ENCODE data around the gene AFAP1L2.

AFAP1L2 gene

GRCh38 chr10:114320249-114321116 lies 83.8 kb downstream of the AFAP1L2 start:
- FAIRE-seq (no peak), DNase-seq (ENCODE audit: extremely low spot score, insufficient read length, low read depth) (no peak)

DNA sequence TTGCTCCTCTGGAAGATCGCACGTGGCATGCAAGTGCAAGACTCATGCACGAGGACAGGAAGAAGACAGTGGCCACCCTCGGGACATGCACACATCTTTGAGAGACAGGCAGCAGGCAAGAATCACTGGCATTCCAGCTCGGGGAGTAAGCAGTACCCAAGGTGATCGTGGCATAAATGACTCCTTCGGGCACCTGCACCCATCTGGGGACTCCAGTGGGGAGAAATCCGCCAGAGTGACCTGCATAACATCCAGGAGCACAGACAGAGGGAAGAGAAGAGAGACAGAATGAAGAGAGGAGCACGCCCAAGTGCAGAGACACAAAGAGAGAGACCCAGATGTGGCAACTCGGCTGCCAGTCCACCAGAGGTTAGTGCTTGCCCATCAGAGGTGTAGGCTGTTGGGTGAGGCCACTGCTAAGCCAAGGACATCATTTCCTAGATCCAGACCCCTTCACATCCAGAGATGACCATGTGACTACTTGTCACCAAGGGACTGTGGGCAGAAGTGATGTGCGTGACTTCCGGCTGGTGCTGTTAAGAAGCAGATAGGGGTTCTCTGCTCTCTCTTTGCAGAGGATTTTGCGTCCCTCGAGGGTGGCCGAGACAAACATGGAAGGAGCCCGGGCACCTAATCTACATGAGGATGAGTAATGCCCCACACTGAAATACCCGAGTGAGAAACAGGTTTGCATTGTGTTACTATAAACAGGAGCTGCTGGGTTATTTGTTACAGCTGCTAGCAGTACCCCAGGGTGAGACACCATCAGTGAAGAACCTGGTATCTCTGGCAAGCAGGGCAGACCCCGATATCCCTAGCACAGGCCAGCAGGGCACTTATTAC lies 84.7 kb downstream of the AFAP1L2 start:
- FAIRE-seq (no peak), DNase-seq (ENCODE audit: extremely low spot score, insufficient read length, low read depth) (no peak)

DNA sequence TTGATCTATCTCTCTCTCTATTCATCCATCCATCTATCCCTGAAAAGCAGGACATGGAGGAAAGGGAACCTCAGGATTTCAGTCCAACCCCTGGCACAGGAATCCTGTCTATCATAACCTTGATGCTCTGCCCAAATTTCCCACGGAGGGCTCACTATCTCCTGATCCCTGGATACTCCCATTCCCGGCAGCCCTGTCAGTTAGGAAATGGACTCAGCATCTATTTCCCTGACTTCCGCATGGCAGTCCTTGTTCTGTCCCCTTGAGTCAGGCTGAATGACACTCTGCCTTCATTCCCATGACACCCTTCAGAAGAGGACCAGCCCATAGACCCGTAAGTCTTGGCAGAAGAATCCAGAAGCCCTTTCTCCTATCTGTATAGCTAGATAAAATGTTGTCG lies 87.6 kb downstream of the AFAP1L2 start:
- FAIRE-seq (no peak), DNase-seq (ENCODE audit: extremely low spot score, insufficient read length, low read depth) (no peak)

DNA sequence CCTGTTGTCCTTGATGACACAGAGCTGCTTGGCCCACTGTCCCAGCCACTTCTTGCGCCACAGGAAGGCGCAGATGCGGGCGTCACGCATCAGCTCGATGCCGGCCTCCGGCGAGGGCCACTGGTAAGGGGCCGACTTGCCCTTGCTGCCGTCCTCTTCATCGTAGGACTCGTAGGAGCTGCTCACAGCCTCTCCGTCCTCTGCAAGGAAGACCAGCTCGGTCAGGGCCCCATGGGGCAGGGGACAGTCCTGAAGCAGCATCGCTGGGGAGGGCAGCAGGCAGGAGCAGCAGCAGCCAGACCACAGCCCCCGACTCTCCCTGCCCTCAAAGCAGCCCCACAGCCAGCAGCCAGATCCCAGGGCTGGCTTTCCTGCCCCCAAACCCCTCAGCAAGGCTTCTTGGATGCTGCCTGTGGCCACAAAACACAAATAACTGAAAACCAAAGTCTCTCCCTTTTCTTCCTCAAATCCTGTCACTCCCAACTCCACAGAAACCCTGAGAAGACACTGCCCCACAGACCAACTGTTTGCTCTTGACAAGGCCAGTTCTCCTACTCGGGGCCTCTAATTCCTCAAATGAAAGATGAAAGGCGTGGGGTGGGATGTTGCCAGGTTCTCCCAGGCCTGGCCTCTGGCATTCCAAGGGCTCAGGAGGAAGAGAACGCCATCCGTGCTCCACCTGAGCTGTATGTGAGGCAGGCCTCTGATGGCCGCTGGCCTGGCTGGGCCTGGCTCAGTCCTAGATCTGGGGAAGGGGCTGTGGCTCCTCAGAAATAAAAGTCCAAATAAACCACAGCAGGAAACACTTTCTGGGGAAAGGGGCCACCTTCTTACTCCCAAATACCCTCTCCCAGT lies 88.5 kb downstream of the AFAP1L2 start:
- FAIRE-seq (no peak), DNase-seq (ENCODE audit: extremely low spot score, insufficient read length, low read depth) (no peak)

- FAIRE-seq, result no peak
- DNase-seq (ENCODE audit: extremely low spot score, insufficient read length, low read depth), result no peak
Measured at GRCh38 chr10:114313866-114314265, 90.4 kb downstream of the AFAP1L2 start.

DNA sequence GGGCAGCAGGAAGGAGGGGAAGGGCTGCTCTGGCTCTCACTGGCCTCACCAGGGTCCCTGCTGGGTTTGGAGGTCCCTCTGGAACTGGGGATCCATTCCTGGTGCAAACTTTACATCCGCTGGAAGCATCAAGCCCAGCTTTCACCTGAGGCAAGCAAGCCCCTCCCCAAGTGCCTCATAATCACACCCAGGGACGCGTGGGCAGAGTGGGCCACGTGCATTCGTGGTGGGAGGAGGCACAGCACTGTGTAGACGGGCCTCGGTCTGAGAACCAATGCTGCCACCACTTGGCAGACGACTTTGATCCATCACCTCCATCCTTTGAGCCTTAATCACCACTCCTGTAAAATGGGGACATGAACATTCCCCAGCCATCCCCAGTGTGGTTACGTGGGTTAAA lies 91.2 kb downstream of the AFAP1L2 start:
- no peak for DNase-seq (ENCODE audit: extremely low spot score, insufficient read length, low read depth)
- no peak for FAIRE-seq

DNA sequence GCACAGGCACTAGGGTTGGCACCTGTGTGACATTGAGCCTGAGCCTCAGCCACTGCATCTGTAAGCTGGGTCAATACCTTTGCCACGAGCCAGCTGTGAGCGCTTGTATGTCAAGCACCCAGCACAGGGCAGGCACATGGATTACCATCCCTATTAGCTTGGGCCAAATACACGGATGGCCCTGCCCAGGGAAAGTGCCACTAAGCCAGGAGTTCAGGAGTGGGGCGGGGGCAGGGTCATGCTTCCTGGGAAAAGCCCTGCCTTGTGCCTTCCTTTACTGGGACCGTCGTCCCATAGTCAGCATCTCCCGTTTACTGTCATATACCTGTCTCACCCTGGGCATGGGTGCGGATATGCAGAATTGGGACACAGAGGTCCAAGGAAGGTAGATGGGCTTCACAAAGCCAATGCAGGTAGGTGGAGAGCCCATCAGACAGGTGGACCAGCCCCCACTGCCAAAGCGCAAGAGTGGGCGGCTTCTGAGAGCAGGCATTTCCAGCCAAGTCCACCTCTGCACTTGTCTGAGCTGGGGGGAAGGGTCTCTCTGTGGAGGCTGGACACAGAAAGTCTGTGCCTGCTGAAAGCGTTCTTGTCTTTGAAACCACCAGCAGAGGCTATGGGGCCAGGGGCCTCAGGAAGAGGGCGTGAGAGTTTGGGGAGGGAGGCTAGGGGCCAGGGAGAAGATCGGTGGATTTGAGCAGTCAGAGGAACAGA lies 92.6 kb downstream of the AFAP1L2 start:
- DNase-seq (ENCODE audit: extremely low spot score, insufficient read length, low read depth) (no peak), FAIRE-seq (no peak)

GRCh38 chr10:114311023-114311422 lies 93.3 kb downstream of the AFAP1L2 start:
- FAIRE-seq (no peak), DNase-seq (ENCODE audit: extremely low spot score, insufficient read length, low read depth) (no peak)

DNA sequence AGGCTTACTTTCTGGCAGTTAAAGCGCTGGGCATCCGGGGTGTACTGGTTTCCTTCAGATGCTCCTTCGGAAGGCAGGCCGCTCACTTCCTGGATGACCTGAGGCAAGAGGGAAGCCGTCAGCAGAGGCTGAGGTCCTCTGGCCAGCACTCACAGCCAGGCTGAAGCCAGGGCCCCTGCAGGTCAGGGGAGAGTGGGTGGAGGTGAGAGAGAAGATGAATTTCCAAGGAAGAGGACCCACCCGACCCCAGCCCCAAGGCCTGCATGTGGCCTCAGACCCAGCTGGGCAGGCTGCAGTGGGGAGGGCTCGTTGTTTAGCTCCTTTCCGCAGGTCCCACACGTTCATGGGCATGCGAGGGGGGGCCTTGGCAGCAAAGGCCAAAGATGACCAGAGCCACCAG lies 94.0 kb downstream of the AFAP1L2 start:
- DNase-seq (ENCODE audit: extremely low spot score, insufficient read length, low read depth), result no peak
- no peak for FAIRE-seq

- DNase-seq (ENCODE audit: extremely low spot score, insufficient read length, low read depth) (no peak), FAIRE-seq (no peak)
Measured at GRCh38 chr10:114309364-114309651, 95.0 kb downstream of the AFAP1L2 start.

DNA sequence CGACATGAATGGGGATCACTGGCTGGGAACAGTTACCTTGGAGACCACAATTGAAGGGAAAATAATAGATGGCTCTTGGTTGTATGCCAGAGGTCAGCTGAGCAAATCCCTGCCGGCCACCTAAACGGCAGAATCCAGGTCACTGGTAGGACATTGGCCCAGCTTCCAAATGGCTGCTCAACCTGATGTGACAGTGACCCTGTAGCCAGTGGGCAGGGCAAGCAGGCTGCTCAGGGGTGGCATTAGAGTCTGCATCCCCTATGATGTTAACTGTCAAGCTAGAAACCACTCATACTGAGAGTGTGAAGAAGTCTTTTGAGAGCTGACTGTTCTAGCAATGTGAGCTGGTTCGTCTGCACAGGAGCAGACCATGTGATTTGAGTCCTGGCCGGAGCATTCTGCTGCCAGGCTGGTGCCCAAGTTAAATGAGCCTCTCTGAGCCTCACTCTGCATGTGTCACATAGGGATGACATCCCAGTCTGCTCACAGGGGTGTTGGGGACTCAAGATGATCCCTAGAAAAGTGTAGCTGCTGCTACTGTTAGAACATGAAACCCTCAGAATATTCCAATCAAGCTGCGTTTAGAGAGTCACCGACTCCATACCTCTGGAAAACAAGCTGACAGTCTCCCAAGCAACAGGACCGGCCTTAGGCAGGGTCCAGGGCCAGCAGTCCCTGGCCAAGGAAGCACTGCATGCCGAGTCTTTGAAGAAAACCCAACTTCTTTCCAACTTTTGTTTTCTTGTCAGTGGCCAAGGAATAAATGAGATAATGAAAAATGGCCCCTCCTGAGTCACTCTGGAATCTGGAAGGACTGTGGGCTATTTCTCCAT lies 95.6 kb downstream of the AFAP1L2 start:
- FAIRE-seq (no peak), DNase-seq (ENCODE audit: extremely low spot score, insufficient read length, low read depth) (no peak)

DNA sequence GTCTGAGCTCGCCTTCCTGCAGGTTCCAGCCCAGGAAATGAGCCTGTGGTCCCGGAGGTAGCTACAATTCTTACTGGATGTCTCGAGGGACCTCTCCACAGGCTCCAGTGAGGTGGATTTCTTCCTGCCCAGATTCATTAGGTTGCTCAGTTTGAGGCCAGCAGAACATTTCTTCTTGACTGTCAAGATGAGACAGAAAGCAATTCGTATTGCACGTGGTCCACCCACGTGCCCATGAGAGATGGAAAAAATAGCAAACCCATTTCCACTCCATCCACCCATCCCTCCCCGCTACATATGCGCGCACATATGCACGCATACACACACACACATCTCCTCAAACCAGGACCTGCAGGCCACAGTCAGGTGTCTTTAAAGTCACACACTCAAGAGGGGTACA lies 96.6 kb downstream of the AFAP1L2 start:
- FAIRE-seq (no peak), DNase-seq (ENCODE audit: extremely low spot score, insufficient read length, low read depth) (no peak)

DNA sequence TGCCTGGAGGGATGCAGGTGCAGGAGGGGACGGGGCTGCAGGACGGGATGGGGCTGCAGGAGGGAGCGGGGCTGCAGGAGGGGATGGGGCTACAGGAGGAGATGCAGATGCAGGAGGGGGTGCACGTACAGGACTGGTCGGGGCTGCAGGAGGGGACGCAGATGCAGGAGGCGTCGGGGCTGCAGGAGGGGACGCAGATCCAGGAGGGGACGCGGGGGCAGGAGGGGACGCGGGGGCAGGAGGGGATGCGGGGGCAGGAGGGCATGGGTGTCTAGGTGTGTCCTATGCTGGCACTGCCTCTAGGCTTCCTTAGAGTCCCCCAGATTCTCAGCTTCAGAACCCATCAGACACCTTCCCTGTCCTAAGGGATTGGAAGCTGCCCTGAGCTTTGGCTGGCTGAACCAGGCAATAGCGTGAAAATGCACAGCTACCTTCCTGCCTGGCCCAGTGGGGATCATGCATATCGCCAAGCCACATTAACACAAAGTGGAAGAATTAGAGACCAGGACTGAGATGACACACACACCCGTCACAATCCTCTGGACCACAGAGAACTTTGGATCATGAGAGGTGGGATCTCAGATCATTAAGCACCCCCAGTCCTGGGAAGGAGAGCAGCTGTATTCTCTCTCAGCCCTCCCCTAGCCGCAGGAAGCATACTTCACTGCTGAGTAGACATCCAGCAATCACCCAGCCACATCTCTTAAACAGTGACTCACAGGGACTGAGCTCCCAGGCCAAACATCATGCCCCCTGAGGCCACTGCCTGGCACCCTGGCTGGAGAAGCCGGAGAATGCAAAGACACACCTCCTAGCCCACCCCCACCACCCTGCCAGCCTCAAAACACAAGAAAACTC lies 98.0 kb downstream of the AFAP1L2 start:
- FAIRE-seq (no peak), DNase-seq (ENCODE audit: extremely low spot score, insufficient read length, low read depth) (no peak)

GRCh38 chr10:114305521-114305925 lies 98.8 kb downstream of the AFAP1L2 start:
- FAIRE-seq (no peak), DNase-seq (ENCODE audit: extremely low spot score, insufficient read length, low read depth) (no peak)

DNA sequence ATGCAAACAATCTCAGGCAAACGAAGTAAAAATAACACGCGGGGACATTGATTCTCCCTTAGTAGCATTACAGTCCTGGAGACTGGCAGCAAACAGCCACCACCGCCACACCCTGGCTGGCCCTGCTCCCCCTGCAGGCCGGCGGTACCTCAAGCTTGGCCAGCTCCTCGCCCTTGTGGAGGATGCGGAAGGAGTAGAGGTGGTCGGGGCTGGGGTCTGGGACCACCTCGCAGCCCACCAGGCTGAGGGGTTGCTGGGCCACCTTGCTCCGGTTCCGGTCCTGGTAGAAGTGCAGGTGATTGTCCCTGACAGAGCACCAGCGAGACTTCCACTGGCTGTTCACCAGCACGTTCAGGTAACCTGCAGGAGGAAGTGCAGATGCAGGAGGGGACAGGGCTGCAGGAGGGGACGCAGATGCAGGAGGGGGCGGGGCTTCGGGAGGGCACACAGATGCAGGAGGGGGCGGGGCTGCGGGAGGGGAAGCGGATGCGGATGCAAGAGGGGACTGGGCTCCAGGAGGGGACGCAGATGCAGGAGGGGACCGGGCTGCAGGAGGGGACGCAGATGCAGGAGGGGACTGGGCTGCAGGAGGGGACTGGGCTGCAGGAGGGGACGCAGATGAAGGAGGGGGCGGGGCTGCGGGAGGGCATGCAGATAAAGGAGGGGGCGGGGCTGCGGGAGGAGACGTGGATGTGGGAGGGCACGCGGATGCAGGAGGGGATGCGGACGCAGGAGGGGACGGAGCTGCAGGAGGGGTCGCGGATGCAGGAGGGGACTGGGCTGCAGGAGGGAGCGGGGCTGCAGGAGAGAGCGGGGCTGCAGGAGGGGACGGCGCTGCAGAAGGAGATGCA lies 99.5 kb downstream of the AFAP1L2 start:
- FAIRE-seq (no peak), DNase-seq (ENCODE audit: extremely low spot score, insufficient read length, low read depth) (peak; percentile 29)

- DNase-seq (ENCODE audit: extremely low spot score, insufficient read length, low read depth) (peak; percentile 60), FAIRE-seq (peak; percentile 90)
Measured at GRCh38 chr10:114304017-114304570, 100.2 kb downstream of the AFAP1L2 start.

GRCh38 chr10:114303556-114303955 lies 100.7 kb downstream of the AFAP1L2 start:
- FAIRE-seq, result no peak

More at GRCh38 chr10:114303556-114303955, 100.7 kb downstream of the AFAP1L2 start:
- DNase-seq (ENCODE audit: extremely low spot score, insufficient read length, low read depth), result no peak

Data from GM18507 (cell line).